RWPE2 (cell line): Measurements from ENCODE around the gene CPEB3.

Experiments used
- ATAC-seq: fragments of 200-7000 bp; cut with Tn5 transposase; 3 replicates; pipeline ENCODE4 v1.9.1; 2021; ENCODE audit warnings: low read depth
- DNase-seq: peaks from one replicate; pipeline ENCODE4 v3.0.0-alpha.2; 2020; ENCODE audit warnings: low spot score
- H3K27ac ChIP-seq: fragments of 450-650 bp; 2 replicates; pipeline ENCODE4 v1.5.1; 2017; ENCODE audit warnings: mild to moderate bottlenecking; ENCODE audit not compliant: poor library complexity, severe bottlenecking
- H3K27me3 ChIP-seq: fragments of 250-450 bp; sonication (Bioruptor Pico); 2 replicates; pipeline ENCODE4 v1.5.1; 2021; ENCODE audit warnings: mild to moderate bottlenecking, moderate library complexity; ENCODE audit not compliant: insufficient read depth, poor library complexity, severe bottlenecking
- H3K36me3 ChIP-seq: fragments of 250-450 bp; sonication (Bioruptor Pico); 2 replicates; pipeline ENCODE4 v1.5.1; 2020; ENCODE audit warnings: low read depth, mild to moderate bottlenecking, moderate library complexity
- H3K4me1 ChIP-seq: fragments of 250-450 bp; sonication (Bioruptor Pico); 2 replicates; pipeline ENCODE4 v1.5.1; 2021; ENCODE audit warnings: mild to moderate bottlenecking, moderate library complexity; ENCODE audit not compliant: insufficient read depth, poor library complexity, severe bottlenecking
- H3K4me3 ChIP-seq: fragments of 250-450 bp; sonication (Bioruptor Pico); 2 replicates; pipeline ENCODE4 v1.5.1; 2021; ENCODE audit warnings: mild to moderate bottlenecking, moderate library complexity; ENCODE audit not compliant: severe bottlenecking
- H3K9me3 ChIP-seq: fragments of 250-450 bp; sonication (Bioruptor Pico); 2 replicates; pipeline ENCODE4 v1.5.1; 2021; ENCODE audit warnings: mild to moderate bottlenecking, moderate library complexity; ENCODE audit not compliant: severe bottlenecking
- TF ChIP-seq, protein P1 (sequence below): fragments of 450-650 bp; IDR thresholded peaks from one replicate; pipeline ENCODE4 v1.5.1; 2017; ENCODE audit warnings: mild to moderate bottlenecking, moderate library complexity; ENCODE audit not compliant: poor library complexity, severe bottlenecking

Gene CPEB3

GRCh38 chr10:92268748-92269147, 22.1 kb downstream of the CPEB3 start:
- no peak for ATAC-seq
- TF ChIP-seq, protein P1, sequence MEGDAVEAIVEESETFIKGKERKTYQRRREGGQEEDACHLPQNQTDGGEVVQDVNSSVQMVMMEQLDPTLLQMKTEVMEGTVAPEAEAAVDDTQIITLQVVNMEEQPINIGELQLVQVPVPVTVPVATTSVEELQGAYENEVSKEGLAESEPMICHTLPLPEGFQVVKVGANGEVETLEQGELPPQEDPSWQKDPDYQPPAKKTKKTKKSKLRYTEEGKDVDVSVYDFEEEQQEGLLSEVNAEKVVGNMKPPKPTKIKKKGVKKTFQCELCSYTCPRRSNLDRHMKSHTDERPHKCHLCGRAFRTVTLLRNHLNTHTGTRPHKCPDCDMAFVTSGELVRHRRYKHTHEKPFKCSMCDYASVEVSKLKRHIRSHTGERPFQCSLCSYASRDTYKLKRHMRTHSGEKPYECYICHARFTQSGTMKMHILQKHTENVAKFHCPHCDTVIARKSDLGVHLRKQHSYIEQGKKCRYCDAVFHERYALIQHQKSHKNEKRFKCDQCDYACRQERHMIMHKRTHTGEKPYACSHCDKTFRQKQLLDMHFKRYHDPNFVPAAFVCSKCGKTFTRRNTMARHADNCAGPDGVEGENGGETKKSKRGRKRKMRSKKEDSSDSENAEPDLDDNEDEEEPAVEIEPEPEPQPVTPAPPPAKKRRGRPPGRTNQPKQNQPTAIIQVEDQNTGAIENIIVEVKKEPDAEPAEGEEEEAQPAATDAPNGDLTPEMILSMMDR: no peak

DNA sequence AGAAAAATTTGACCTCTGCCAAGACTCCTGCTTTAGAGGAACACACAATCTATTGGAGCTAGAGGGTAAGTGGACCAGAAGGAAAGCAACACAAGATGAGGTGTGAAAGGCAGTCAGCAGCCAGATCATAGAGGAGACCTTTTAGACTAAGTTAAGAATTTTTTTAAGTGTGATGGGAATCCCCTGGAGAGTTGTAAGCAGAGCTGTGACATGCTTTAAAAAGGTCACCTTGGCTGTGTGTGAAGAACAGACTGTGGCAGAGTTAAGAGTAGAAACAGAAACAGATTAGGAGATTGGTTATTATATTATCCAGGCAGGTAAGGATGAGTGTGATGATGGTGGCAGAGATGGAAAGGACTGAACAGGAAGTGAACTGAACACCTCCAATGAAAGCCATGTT, 23.5 kb downstream of the CPEB3 start:
- Histone ChIP-seq H3K27ac (no peak overlapping the region), H3K4me3 (no peak overlapping the region), H3K36me3 (no peaks in the 10 kb centered on the region), H3K4me1 (peaks cover 2% of the 10 kb centered on the region), H3K27me3 (no peaks in the 10 kb centered on the region), H3K9me3 (no peaks in the 10 kb centered on the region)
- DNase-seq: no peak
- TF ChIP-seq, protein P1: no peak
- no peak for ATAC-seq

More at GRCh38 chr10:92268748-92269147, 22.1 kb downstream of the CPEB3 start:
- no peaks in the 10 kb centered on the region for H3K4me1 ChIP-seq
- H3K9me3 ChIP-seq: no peaks in the 10 kb centered on the region
- no peaks in the 10 kb centered on the region for H3K27me3 ChIP-seq
- no peaks in the 10 kb centered on the region for H3K36me3 ChIP-seq
- H3K27ac ChIP-seq: no peak overlapping the region
- H3K4me3 ChIP-seq: no peak overlapping the region
- DNase-seq: no peak

DNA sequence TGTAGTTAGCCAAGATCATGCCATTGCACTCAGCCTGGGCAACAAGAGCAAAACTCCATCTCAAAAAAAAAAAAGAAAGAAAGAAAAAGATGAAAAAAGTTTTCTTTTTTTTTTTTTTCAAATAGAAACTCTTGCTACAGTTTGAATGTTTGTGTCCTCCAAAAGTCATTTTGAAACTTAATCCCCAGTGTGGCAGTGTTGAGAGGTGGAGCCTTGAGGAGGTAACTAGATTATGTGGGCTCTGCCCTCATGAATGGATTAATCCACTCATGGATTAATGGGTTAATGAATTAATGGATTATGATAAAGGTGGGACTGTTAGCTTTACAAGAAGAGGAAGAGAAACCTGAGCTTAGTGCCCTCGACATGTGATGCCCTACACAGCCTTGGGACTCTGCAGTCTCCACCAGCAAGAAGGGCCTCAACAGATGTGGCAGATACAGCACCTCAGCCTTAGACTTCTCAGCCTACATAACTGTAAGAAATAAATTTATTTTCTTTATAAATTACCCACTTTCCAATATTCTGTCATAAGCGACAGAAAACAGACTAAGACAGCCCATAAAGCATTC, 25.1 kb downstream of the CPEB3 start:
- Histone ChIP-seq H3K4me1 (peaks cover 2% of the 10 kb centered on the region), H3K36me3 (no peaks in the 10 kb centered on the region), H3K9me3 (no peaks in the 10 kb centered on the region), H3K4me3 (no peak overlapping the region), H3K27me3 (no peaks in the 10 kb centered on the region), H3K27ac (no peak overlapping the region)
- DNase-seq: no peak
- TF ChIP-seq, protein P1: no peak
- no peak for ATAC-seq

GRCh38 chr10:92264249-92264648, 26.6 kb downstream of the CPEB3 start:
- H3K27me3 ChIP-seq: no peaks in the 10 kb centered on the region
- no peak for DNase-seq
- TF ChIP-seq, protein P1: no peak
- H3K4me1 ChIP-seq: peaks cover 2% of the 10 kb centered on the region
- H3K4me3 ChIP-seq: no peak overlapping the region
- no peaks in the 10 kb centered on the region for H3K9me3 ChIP-seq
- no peak for ATAC-seq
- H3K27ac ChIP-seq: no peak overlapping the region
- H3K36me3 ChIP-seq: no peaks in the 10 kb centered on the region

DNA sequence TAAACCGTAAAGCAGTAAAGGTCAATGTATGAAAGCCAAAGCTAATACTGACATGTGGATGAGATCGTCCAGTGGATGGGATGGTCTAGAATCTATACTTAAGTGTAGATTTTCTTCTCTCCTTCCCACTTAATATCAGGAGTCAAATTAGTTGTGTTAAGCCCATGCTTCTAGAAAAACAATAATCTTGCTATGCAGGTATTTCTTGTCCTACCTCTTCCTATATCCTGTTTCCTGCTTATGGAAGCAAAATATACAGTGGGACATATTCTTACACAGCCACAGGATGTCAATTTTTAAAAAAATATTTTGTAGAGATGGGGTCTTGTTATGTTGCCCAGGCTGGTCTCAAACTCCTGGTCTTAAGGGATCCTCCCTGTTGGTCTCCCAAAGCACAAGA, 27.5 kb downstream of the CPEB3 start:
- no peaks in the 10 kb centered on the region for H3K36me3 ChIP-seq
- H3K4me3 ChIP-seq: no peak overlapping the region
- no peaks in the 10 kb centered on the region for H3K9me3 ChIP-seq
- H3K27ac ChIP-seq: no peak overlapping the region
- ATAC-seq (no peak), DNase-seq (no peak)
- no peaks in the 10 kb centered on the region for H3K27me3 ChIP-seq
- H3K4me1 ChIP-seq: peaks cover 2% of the 10 kb centered on the region
- TF ChIP-seq, protein P1: no peak
